ENCODE measurements around the gene FCHSD2.
"Not testable (repeated sequence)": the region's sequence is repeated elsewhere in the genome, so short reads cannot be mapped to it uniquely, and the experiment has no call there.

FCHSD2 gene

GRCh38 chr11:72869831-72870230, 272.3 kb downstream of the FCHSD2 start:
- H3K27me3 ChIP-seq (ENCODE audit: control insufficient read depth in 2 of 2, insufficient read depth in 2 of 2, low read length in 2 of 2): no peaks in the 10 kb centered on the region
- H3K4me1 ChIP-seq (ENCODE audit: control insufficient read depth in 2 of 2, insufficient read depth in 2 of 2, low read length in 2 of 2): no peaks in the 10 kb centered on the region
- H3K27ac ChIP-seq (ENCODE audit: low read depth in 2 of 2, low read length in 2 of 2): no peak overlapping the region
- no peak overlapping the region for H3K9ac ChIP-seq (ENCODE audit: low read depth in 1 of 2, low read length in 2 of 2)
- H3K36me3 ChIP-seq (ENCODE audit: control insufficient read depth in 2 of 2, insufficient read depth in 2 of 2, low read length in 2 of 2): peaks cover 0 to 3% of the 10 kb centered on the region in 2 donors
- H3K4me3 ChIP-seq (ENCODE audit: low read length in 2 of 2): no peak overlapping the region
- no peaks in the 10 kb centered on the region for H3K9me3 ChIP-seq (ENCODE audit: control insufficient read depth in 2 of 2, low read length in 2 of 2)

DNA sequence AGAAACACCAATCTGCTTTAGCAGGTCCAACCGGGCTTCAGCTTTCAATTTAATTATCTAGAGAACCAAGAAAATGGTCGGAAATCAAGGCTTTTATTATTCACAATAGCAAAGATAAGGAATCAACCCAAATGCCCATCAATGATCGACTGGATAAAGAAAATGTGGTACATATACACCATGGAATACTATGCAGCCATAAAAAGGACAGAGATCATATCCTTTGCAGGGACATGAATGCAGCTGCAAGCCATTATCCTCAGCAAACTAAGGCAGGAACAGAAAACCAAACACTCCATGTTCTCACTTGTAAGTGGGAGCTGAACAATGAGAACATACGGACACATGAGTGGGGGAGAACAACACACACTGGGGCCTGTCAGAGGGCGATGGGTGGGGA, 274.1 kb downstream of the FCHSD2 start:
- Histone ChIP-seq H3K9me3 (ENCODE audit: control insufficient read depth in 2 of 2, low read length in 2 of 2) (no peaks in the 10 kb centered on the region), H3K27ac (ENCODE audit: low read depth in 2 of 2, low read length in 2 of 2) (no peak overlapping the region), H3K4me1 (ENCODE audit: control insufficient read depth in 2 of 2, insufficient read depth in 2 of 2, low read length in 2 of 2) (no peaks in the 10 kb centered on the region), H3K9ac (ENCODE audit: low read depth in 1 of 2, low read length in 2 of 2) (no peak overlapping the region), H3K27me3 (ENCODE audit: control insufficient read depth in 2 of 2, insufficient read depth in 2 of 2, low read length in 2 of 2) (no peaks in the 10 kb centered on the region), H3K36me3 (ENCODE audit: control insufficient read depth in 2 of 2, insufficient read depth in 2 of 2, low read length in 2 of 2) (peaks cover 0 to 3% of the 10 kb centered on the region in 2 donors), H3K4me3 (ENCODE audit: low read length in 2 of 2) (no peak overlapping the region)

DNA sequence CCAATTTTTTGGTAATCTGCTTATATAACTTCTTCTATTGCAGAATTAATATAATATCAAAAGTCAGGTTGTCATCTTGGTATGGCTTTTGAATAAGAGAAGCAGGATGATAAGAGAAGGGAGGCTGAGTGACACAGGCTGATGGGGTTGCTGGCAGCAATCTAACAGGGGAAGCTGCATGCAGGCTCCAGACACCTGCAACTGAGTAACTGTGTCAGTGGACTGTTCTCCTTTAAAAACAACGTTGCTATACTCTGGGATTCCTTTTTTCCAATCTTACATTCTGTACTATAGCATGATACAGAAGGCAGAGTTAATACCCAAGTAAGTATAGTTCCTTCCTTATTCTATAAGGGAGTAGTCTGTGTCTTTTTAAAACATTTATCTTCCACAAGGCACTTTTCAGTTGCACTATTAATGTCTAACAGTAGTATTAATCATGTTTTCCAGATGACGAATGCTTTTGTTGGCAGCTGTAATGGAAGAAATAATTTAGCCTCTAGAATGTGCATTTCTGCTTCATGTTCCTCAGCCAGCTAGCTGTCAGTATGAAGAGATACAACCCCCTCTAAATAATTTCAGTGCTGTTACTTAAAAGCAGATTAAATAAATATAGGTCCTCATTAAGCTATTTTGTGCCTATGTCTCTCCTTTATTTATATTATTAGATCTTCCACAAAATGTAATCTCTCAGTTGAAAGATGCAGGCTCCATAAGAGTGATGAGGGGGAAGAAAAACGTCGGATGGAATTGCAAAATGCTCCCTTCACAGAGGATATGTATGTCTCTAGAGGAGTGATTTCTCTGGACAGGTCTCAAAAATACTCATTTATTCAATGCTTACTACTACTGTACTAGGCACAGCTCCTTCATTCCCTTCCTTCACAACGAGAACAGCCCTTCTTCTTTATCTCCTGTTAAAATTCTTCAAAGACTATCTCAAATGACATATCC, 277.1 kb downstream of the FCHSD2 start:
- no peaks in the 10 kb centered on the region for H3K4me1 ChIP-seq (ENCODE audit: control insufficient read depth in 2 of 2, insufficient read depth in 2 of 2, low read length in 2 of 2)
- no peak overlapping the region for H3K4me3 ChIP-seq (ENCODE audit: low read length in 2 of 2)
- H3K27me3 ChIP-seq (ENCODE audit: control insufficient read depth in 2 of 2, insufficient read depth in 2 of 2, low read length in 2 of 2): no peaks in the 10 kb centered on the region
- H3K9me3 ChIP-seq (ENCODE audit: control insufficient read depth in 2 of 2, low read length in 2 of 2): no peaks in the 10 kb centered on the region
- peaks cover 0 to 3% of the 10 kb centered on the region in 2 donors for H3K36me3 ChIP-seq (ENCODE audit: control insufficient read depth in 2 of 2, insufficient read depth in 2 of 2, low read length in 2 of 2)
- H3K27ac ChIP-seq (ENCODE audit: low read depth in 2 of 2, low read length in 2 of 2): no peak overlapping the region
- H3K9ac ChIP-seq (ENCODE audit: low read depth in 1 of 2, low read length in 2 of 2): no peak overlapping the region

DNA sequence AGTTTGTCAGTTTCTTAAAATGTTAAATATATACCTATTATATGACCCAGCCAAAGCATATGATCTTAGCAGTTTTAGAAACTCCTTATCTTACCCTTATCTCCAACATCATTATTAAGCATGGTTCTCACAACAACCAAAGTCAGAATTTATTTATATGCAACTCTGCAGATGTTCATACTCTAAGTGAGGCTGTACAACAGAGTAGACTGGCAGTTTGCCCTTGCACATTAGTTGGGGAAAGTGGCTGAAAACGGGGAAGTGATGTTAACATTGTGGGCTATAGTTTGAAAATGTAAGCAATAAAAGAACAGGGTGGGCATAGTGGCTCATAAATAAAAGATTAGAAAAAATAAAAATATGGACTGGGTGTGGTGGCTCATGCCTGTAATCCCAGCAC, 278.2 kb downstream of the FCHSD2 start:
- no peak overlapping the region for H3K9ac ChIP-seq (ENCODE audit: low read depth in 1 of 2, low read length in 2 of 2)
- H3K36me3 ChIP-seq (ENCODE audit: control insufficient read depth in 2 of 2, insufficient read depth in 2 of 2, low read length in 2 of 2): peaks cover 0 to 5% of the 10 kb centered on the region in 2 donors
- no peaks in the 10 kb centered on the region for H3K4me1 ChIP-seq (ENCODE audit: control insufficient read depth in 2 of 2, insufficient read depth in 2 of 2, low read length in 2 of 2)
- H3K4me3 ChIP-seq (ENCODE audit: low read length in 2 of 2): no peak overlapping the region
- no peaks in the 10 kb centered on the region for H3K27me3 ChIP-seq (ENCODE audit: control insufficient read depth in 2 of 2, insufficient read depth in 2 of 2, low read length in 2 of 2)
- H3K9me3 ChIP-seq (ENCODE audit: control insufficient read depth in 2 of 2, low read length in 2 of 2): no peaks in the 10 kb centered on the region
- H3K27ac ChIP-seq (ENCODE audit: low read depth in 2 of 2, low read length in 2 of 2): no peak overlapping the region

- H3K27ac ChIP-seq (ENCODE audit: low read depth in 2 of 2, low read length in 2 of 2): no peak overlapping the region
- H3K4me3 ChIP-seq (ENCODE audit: low read length in 2 of 2): no peak overlapping the region
- no peaks in the 10 kb centered on the region for H3K4me1 ChIP-seq (ENCODE audit: control insufficient read depth in 2 of 2, insufficient read depth in 2 of 2, low read length in 2 of 2)
- peaks cover 0 to 3% of the 10 kb centered on the region in 2 donors for H3K36me3 ChIP-seq (ENCODE audit: control insufficient read depth in 2 of 2, insufficient read depth in 2 of 2, low read length in 2 of 2)
- no peaks in the 10 kb centered on the region for H3K27me3 ChIP-seq (ENCODE audit: control insufficient read depth in 2 of 2, insufficient read depth in 2 of 2, low read length in 2 of 2)
- no peaks in the 10 kb centered on the region for H3K9me3 ChIP-seq (ENCODE audit: control insufficient read depth in 2 of 2, low read length in 2 of 2)
- no peak overlapping the region for H3K9ac ChIP-seq (ENCODE audit: low read depth in 1 of 2, low read length in 2 of 2)
Observed at GRCh38 chr11:72863091-72863490, 279.0 kb downstream of the FCHSD2 start.

DNA sequence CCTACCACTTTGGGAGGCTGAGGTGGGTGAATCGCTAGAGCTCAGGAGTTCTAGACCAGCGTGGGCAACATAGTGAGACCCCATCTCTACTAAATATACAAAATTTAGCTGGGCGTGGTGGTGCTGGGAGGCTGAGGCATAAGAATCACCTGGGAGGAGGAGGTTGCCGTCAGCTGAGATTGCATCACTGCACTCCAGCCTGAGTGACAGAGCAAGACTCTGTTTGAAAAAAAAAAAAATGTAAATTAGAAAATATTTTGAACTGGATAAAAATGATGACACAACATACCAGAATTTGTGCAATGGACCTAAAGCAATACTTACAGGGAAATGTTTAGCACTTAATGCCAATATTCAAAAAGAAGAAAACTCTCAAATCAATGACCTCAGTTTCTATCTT, 281.5 kb downstream of the FCHSD2 start:
- Histone ChIP-seq H3K4me3 (ENCODE audit: low read length in 2 of 2) (no peak overlapping the region), H3K27ac (ENCODE audit: low read depth in 2 of 2, low read length in 2 of 2) (no peak overlapping the region), H3K9ac (ENCODE audit: low read depth in 1 of 2, low read length in 2 of 2) (no peak overlapping the region), H3K4me1 (ENCODE audit: control insufficient read depth in 2 of 2, insufficient read depth in 2 of 2, low read length in 2 of 2) (no peaks in the 10 kb centered on the region), H3K27me3 (ENCODE audit: control insufficient read depth in 2 of 2, insufficient read depth in 2 of 2, low read length in 2 of 2) (no peaks in the 10 kb centered on the region), H3K36me3 (ENCODE audit: control insufficient read depth in 2 of 2, insufficient read depth in 2 of 2, low read length in 2 of 2) (peaks cover 0 to 2% of the 10 kb centered on the region in 2 donors), H3K9me3 (ENCODE audit: control insufficient read depth in 2 of 2, low read length in 2 of 2) (no peaks in the 10 kb centered on the region)

- Histone ChIP-seq H3K27me3 (ENCODE audit: control insufficient read depth in 2 of 2, insufficient read depth in 2 of 2, low read length in 2 of 2) (no peaks in the 10 kb centered on the region), H3K27ac (ENCODE audit: low read depth in 2 of 2, low read length in 2 of 2) (no peak overlapping the region), H3K4me1 (ENCODE audit: control insufficient read depth in 2 of 2, insufficient read depth in 2 of 2, low read length in 2 of 2) (no peaks in the 10 kb centered on the region), H3K9ac (ENCODE audit: low read depth in 1 of 2, low read length in 2 of 2) (no peak overlapping the region), H3K9me3 (ENCODE audit: control insufficient read depth in 2 of 2, low read length in 2 of 2) (no peaks in the 10 kb centered on the region), H3K36me3 (ENCODE audit: control insufficient read depth in 2 of 2, insufficient read depth in 2 of 2, low read length in 2 of 2) (peaks cover 0 to 2% of the 10 kb centered on the region in 2 donors), H3K4me3 (ENCODE audit: low read length in 2 of 2) (no peak overlapping the region)
Observed at GRCh38 chr11:72860010-72860409, 282.1 kb downstream of the FCHSD2 start.

DNA sequence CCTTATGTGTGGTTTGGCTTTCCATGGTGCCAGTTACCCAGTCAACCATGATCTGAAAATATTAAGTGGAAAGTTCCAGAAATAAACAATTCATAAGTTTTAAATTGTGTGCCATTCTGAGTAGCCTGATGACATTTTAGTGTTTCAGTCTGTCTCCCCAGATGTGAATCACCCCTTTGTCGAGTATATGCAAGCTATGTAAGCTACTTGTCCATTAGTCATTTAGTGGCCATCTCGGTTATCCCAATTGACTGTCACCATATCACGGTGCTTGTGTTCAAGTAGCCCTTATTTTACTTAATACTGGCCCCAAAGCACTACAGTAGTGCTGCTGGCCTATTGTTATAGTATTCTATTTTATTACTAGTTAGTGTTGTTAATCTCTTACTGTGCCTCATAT, 283.0 kb downstream of the FCHSD2 start:
- Histone ChIP-seq H3K36me3 (ENCODE audit: control insufficient read depth in 2 of 2, insufficient read depth in 2 of 2, low read length in 2 of 2) (peaks cover 0 to 2% of the 10 kb centered on the region in 2 donors), H3K9me3 (ENCODE audit: control insufficient read depth in 2 of 2, low read length in 2 of 2) (no peaks in the 10 kb centered on the region), H3K27ac (ENCODE audit: low read depth in 2 of 2, low read length in 2 of 2) (no peak overlapping the region), H3K9ac (ENCODE audit: low read depth in 1 of 2, low read length in 2 of 2) (no peak overlapping the region), H3K27me3 (ENCODE audit: control insufficient read depth in 2 of 2, insufficient read depth in 2 of 2, low read length in 2 of 2) (no peaks in the 10 kb centered on the region), H3K4me3 (ENCODE audit: low read length in 2 of 2) (no peak overlapping the region), H3K4me1 (ENCODE audit: control insufficient read depth in 2 of 2, insufficient read depth in 2 of 2, low read length in 2 of 2) (no peaks in the 10 kb centered on the region)

DNA sequence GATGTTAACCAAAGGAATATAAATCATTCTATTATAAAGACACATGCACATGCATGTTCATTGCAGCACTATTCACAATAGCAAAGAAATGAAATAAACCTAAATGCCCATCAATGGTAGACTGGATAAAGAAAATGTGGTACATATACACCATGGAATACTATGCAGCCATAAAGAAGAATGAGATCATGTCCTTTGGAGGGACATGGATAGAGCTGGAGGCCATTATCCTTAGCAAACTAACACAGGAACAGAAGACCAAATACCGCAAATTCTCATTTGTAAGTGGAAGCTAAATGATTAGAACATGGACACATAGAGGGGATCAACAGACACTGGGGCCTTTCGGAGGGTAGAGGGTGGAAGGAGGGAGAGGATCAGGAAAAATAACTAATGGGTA, 283.9 kb downstream of the FCHSD2 start:
- H3K4me1 ChIP-seq (ENCODE audit: control insufficient read depth in 2 of 2, insufficient read depth in 2 of 2, low read length in 2 of 2); H3K27ac ChIP-seq (ENCODE audit: low read depth in 2 of 2, low read length in 2 of 2); H3K36me3 ChIP-seq (ENCODE audit: control insufficient read depth in 2 of 2, insufficient read depth in 2 of 2, low read length in 2 of 2); H3K27me3 ChIP-seq (ENCODE audit: control insufficient read depth in 2 of 2, insufficient read depth in 2 of 2, low read length in 2 of 2); H3K9me3 ChIP-seq (ENCODE audit: control insufficient read depth in 2 of 2, low read length in 2 of 2); H3K9ac ChIP-seq (ENCODE audit: low read depth in 1 of 2, low read length in 2 of 2); H3K4me3 ChIP-seq (ENCODE audit: low read length in 2 of 2): not testable (repeated sequence)

DNA sequence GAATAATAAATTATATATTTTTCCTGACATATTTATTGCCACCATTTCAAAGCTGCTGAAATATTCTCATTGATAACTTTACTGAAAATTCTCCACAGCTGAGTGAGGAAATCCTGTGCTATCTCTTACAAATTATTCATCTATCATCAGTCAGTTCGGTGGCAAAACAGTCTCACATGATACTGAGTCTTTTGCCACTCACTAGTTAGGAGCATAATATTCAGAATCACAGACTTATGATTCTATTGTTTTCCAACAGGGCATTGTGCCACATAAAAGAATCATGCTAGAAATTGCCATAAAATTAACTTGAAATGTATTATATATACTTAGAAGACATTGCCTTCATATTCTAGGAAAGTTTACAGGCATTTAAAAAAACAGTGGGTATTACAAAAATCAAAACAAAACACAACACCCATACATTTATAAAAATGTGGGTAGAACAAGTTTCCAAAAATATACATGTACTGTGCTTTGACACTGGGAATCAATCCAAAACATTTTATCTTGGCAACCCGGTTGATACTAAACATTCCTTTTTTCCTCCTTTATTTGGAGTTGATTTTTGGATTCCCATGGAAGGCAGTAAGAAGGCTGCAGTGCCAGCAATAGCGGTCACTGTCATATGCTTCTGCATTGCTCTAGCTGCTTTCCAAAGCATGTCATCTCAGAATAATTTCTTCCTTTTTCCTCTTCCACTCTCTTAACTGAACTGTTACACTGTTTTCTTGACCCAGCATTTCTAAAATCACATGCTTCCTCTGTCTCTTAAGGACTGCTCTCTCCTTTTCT, 285.4 kb downstream of the FCHSD2 start:
- Histone ChIP-seq H3K9me3 (ENCODE audit: control insufficient read depth in 2 of 2, low read length in 2 of 2) (no peaks in the 10 kb centered on the region), H3K27me3 (ENCODE audit: control insufficient read depth in 2 of 2, insufficient read depth in 2 of 2, low read length in 2 of 2) (no peaks in the 10 kb centered on the region), H3K9ac (ENCODE audit: low read depth in 1 of 2, low read length in 2 of 2) (no peak overlapping the region), H3K4me1 (ENCODE audit: control insufficient read depth in 2 of 2, insufficient read depth in 2 of 2, low read length in 2 of 2) (no peaks in the 10 kb centered on the region), H3K27ac (ENCODE audit: low read depth in 2 of 2, low read length in 2 of 2) (no peak overlapping the region), H3K4me3 (ENCODE audit: low read length in 2 of 2) (no peak overlapping the region), H3K36me3 (ENCODE audit: control insufficient read depth in 2 of 2, insufficient read depth in 2 of 2, low read length in 2 of 2) (peaks cover 0 to 2% of the 10 kb centered on the region in 2 donors)

Measured in mucosa of rectum (tissue), 2 donors.